ENCODE data around the gene CNTNAP2.

DNA sequence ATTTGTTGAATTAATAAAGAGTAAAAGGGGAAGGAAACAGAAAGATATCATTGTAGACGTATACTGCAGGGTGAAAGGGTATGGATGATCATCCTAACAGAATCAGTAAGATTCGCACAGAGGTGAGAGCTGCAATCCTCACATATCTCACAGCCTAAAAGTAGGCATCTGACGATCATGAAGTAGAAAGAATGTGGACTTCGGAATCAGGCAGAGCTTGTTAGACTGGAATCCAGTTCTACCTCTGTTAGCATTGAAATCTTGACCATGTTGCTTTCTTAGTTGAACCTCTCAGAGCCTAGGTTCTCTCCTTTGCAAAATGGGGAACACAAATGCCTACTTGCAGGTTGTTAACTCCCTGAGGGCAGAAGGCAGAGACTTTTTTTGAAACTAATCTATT is 2154.0 kb downstream of the CNTNAP2 start:
- no peak for TF ChIP-seq EZH2 (IDR thresholded peaks at IDR 0.05; ENCODE audit: low read length, missing control alignments)
- TF ChIP-seq, protein P1, sequence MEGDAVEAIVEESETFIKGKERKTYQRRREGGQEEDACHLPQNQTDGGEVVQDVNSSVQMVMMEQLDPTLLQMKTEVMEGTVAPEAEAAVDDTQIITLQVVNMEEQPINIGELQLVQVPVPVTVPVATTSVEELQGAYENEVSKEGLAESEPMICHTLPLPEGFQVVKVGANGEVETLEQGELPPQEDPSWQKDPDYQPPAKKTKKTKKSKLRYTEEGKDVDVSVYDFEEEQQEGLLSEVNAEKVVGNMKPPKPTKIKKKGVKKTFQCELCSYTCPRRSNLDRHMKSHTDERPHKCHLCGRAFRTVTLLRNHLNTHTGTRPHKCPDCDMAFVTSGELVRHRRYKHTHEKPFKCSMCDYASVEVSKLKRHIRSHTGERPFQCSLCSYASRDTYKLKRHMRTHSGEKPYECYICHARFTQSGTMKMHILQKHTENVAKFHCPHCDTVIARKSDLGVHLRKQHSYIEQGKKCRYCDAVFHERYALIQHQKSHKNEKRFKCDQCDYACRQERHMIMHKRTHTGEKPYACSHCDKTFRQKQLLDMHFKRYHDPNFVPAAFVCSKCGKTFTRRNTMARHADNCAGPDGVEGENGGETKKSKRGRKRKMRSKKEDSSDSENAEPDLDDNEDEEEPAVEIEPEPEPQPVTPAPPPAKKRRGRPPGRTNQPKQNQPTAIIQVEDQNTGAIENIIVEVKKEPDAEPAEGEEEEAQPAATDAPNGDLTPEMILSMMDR (conservative IDR thresholded peaks at IDR 0.05 in 1 of 2, IDR thresholded peaks at IDR 0.05 in 1 of 2; ENCODE audit: low read depth in 1 of 2, low read length in 2 of 2), result no peak

All from fibroblast of lung (primary cell).